NCI-H2171 treated with DMSO at 0.1 percent for 48 hours (cell line): ENCODE results near the gene CTDNEP1.

Experiments used
- DNase-seq: peaks from one replicate; lab custom pipeline; 2025; lab: John Stamatoyannopoulos, UW

The CTDNEP1 gene

DNA sequence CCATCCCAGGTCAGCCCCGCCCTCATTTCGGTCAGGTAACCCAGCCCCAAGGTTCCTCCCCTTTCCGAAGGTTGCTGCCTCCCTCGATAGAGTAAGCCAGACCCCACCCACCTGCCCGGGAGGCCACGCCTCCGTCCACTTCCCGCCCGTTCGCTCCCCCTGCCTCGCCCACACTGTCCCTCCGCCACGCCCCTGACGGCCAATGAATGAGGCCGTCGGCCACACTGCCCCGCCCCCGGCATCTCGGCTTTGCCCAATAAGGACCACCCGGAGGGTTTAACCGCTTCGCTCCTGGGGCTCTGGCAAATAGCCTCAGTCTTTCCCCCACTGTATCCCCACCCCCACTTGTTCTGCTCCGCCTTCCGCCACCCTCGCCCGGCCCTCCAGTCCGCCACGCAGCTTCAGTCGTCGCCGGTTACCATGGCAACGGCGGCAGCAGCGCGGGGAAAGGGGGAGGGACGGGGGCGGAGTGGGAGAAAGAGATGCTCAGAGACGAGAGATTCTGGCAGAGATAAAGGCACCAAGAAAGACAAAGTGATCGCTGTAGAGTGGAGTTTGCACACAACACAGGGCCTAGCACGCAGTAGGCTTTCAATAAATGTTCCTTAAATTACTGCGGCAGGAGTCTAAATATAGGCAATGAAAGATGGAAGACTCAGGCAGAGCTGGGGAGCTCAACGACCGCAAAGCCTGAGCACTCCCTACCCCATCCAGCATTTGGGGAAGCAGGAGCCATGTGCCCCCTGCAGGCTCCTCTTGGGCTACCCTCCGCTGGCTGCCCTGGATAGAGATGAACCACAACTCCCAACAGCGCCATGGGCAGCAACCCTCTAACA is 37.0 kb downstream of the CTDNEP1 start:
- peak; percentile 99 for DNase-seq

DNA sequence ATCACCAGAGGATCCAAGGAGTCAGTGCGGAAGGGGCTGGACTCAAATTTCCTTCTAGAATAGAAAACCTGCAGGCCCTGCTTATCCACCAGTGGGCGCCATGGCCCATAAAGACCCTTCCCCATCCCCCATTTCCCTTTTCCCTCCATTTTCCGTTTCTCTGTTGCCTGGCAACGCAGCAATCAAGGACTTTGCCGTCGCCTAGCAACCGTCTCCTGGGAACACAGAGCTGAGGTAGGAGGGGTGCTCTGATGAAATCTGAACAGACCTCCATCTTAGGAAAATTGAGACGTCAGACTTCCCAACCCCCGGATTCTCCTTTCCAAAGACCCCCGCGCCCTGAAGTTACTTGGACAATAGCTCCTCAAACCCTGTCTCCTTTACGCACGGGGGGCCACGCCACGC is 37.6 kb downstream of the CTDNEP1 start:
- peak; percentile 98 for DNase-seq

DNA sequence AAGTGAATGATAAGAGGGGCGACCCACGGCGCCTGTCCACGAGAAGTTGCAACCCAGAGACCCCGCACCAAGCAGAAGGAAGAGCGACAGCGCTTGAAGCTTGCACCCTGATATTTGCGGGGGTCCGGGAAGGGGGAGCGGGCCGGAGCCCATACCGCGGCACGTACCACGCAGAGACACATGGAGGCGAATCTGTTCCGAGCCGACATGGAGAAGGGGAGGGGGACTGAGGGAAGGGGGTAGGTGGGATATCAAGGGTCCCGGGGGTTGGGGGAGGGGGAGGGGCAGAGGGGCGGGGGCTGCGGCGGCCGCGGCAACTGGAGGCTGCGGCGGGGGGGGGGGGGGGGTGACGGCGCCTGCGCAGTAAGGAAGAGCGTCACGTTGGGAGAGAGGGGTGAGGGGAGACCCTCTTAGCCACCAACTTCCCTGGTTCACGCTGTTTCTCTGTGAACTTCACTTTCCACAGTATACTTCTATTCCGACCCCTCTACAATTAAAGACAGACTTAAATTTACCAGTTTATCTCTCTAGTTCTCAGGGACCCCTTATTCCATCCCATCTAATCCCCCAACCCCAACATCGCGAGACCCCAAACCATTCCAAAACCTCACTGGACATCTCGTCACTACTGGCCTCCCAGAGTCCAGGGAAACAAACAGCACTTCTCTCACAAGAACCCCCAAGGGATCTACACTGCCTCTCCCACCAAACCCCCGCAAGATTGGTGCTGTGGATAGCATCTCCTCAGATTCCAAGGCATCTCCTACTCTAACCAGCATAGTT is 39.9 kb downstream of the CTDNEP1 start:
- DNase-seq: no peak

DNA sequence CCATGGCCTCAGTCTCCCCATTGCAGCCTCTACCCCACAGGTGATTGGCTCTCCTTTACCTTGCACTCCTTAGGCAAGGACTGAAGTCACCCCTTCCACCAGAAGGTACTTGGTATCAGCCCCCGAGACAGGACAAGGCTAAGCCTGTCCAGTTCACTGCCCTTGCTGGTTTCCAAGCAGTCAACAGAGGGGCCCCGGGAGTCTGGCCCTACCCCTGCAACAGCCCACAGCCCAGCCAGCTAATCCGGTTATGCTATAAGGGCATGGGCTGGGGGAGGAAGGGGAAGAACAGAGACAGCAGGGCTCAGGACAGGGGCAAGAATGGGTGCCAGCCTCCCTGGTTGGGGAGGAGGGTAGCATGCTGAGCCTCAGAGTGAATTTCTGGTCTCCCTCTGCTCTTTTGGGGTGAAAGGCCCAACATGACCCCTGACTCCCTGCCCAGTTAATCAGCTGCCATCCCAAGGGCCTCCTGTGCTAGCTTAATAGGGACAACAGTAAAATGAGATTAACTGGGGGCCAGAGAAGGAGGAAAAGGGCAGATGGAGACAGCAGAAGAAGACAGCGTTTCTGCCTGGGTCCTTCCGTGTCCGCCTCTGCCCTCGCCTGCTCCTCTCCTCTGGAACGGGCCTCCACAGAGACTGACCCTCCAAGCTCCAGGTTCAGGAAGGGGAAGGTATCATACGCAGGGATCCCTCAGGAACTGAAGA is 42.6 kb downstream of the CTDNEP1 start:
- no peak for DNase-seq

DNA sequence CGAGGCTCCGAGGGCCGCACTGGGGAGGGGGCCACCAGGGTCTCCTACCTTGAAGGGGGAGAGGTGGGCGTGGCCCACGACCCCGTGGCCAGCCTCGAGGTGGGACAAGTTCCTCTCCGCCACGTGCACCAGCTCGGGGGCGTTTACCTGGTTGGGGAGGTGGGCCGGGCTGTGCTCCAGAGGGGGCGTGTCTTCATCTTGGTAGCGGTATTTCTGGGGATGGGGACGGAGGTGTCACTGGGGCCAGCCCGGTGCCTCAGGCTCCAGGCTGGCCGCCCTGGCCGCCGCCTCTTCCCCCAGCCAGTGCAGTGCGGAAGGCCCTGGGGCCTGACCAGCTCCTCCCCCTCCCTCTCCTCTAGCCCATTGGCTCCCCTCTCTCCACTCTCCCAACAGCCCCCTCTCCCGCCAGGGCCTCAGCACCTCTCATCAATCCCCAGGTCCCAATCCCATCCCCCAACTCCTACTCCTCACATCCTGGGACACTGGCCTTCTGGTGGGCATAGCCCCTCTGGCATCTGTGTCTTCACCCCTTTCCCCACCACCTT is 43.4 kb downstream of the CTDNEP1 start:
- DNase-seq: no peak

DNA sequence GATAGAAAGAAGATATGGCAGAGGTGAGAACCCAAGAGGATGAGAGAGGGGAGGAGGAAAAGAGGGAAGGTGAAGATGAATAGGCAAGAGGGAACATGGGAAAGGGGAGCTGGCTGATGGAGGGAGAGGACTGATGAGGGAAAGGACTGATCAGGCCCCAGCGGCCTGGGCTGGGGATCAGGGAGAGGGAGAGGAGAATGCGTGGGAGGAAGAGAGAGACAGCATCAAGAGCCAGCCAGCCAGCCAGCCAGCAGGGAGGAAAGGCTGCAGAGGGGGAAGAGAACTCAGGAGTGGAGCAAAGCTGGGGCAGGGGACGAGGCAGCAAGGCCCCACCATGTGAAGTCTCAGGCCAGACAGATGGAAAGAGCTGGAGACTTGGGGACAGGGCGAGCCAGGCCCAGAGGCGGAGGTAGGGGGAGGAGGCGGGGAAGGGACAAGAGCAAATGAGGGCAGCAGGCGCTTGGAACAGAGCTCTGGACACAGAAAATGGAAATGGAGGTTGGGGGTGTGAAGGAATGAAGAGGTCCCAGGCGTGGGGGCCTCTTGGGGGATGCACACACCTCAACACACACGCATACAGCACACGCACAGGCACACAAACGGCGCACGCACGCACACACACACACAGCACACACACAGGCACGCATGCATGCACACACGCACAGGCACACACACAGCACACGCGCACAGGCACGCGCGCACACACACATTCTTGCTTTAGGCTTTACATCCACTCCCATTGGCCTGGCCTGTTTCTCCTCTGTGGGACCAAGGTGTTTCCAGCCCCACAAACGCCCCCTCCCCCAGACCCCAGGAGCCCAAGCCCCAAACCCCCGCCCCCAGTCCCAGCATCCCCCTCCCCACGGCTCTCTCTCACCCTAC is 44.2 kb downstream of the CTDNEP1 start:
- no peak for DNase-seq

DNA sequence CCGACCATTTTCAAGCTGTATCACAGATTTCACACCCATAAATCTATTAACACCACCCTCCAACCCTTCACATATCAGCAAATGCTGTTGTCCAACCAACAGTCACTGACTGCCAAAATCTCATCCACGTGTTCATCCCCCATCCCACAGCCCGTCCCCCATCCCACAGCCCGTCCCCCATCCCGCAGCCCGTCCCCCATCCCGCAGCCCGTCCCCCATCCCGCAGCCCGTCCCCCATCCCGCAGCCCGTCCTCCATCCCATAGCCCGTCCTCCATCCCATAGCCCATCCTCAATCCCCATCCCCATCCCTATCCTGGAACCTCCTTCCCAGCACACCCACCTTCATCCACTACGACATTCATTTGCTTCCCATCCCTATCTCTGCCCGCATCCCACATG is 46.0 kb downstream of the CTDNEP1 start:
- DNase-seq: no peak

DNA sequence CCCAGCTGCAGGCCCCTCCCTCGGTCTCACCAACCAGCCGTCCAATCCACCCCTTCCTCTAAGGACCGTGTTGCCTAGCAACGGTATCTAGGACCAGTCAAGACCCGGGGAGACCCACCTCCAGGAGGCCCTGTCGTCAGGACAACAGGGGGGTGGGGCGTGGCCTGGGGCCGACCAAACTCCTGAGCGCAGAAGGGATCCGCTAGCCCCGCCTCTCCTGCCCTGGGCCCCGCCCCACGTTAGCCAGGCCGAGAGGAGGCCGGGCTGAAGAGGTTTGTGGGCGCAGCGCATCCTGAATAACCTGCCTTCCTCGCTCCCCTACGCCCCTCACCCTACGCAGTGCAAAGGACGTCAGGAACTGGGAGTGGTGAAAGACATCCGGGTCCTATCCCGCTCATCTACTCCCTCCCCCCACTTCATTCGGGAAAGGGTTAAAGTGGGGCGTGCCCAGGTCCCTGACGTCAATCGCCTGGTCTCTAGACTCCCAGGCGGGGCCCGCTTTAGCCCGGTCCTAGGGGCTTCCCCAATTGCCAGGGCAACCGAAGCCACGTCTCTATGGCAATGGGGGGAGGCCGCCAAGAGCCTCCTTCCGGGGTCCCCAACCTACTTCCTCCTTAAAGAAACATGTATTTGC is 46.6 kb downstream of the CTDNEP1 start:
- DNase-seq: peak; percentile 96

DNA sequence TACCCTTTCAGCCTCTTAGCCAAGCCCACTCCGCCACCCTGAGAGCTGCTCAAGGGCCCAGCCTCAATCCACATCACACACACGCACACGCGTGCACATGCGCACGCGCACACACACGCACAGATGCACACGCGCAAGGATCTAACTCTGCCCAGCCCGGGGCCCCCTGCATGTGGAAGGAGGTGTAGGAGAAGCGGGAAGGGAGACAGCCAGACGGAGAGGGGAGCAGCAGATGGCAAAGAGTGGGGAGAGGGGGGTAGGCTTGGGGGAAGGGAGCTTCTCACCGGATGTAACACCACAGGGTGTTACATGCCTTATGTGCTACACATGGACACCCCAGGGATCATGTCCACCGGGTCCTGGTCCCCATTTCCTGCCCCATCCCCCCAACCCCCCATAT is 47.2 kb downstream of the CTDNEP1 start:
- peak; percentile 97 for DNase-seq

DNA sequence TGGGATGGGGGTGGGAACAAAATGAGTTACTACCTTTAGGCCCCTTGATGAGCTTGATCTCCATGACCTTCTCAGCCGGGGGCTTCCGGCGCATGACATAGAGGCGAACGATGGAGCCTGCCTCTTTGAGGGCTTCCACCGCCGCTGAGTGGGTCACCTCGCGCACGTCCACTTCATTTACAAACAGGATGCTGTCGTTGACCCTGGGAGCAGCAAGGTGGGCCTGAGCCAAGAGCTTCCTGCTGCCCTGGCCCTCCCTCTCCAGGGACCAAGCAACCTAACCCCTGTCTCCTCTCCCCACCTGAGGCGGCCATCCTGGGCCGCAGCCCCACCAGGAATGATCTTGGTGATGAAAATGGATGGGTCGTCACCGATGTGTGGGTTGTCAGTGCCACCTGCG is 48.1 kb downstream of the CTDNEP1 start:
- no peak for DNase-seq

DNA sequence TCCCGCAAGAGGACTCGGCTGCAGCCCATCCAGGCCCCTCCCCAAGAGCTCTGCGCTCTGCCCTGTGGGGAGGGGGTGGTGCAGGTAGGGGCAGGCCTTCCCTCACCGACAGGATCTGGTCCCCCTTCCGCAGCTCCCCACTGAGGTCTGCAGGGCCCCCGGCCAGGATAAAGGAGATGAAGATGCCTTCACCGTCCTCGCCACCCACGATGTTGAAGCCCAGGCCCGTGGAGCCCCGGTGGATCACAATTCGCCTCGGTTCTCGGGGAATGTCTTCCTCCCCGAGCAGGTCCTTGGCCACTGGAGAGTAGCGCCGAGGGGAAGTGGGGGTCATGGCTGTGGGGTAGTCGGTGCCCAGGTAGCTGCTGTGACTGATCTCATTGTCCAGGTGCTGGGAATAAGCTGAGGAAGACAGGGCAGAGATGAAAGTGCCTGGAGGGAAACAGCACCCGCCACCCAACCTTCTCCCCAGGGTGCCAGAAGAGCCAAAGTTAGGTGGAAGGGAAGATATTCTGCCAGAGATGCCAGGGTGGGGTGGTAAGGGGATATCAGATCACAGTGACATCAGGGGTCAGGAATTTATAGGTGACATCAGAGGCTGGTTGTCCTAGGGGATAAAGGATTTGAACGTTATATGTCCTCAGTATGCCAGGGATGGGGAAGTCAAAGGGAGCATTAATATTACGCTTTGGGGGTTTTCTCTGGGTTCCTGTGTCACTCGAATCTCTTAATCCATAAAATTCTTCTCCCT is 54.7 kb downstream of the CTDNEP1 start:
- no peak for DNase-seq

DNA sequence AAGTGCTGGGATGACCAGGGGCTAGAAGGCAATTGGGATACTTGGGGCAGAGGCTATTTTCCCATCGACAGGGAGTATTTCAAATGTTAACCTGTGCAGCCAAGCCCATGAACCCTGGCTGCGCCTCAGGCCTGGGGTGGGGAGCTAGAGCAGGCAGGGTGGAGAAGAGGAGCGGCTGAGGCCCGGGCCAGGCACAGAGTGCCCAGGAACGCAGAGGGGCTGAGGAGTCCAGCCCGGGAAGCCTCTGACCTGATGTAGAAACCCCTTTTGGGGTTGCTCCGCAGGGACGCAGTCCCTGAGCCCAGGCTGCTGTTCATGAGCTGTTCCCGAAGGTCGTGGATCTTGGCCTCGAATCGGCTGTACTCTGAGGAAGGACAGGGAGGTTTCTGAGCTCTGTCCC is 55.6 kb downstream of the CTDNEP1 start:
- DNase-seq: no peak
